ENCODE results near the gene EIF4E3. TPM values are rescaled to one million over a fixed set of nuclear protein-coding genes. Genes with fewer than 3 reads are reported as not detected.

The EIF4E3 gene
- total RNA-seq, 1 donor from 2014 or later = 3.5 TPM

DNA sequence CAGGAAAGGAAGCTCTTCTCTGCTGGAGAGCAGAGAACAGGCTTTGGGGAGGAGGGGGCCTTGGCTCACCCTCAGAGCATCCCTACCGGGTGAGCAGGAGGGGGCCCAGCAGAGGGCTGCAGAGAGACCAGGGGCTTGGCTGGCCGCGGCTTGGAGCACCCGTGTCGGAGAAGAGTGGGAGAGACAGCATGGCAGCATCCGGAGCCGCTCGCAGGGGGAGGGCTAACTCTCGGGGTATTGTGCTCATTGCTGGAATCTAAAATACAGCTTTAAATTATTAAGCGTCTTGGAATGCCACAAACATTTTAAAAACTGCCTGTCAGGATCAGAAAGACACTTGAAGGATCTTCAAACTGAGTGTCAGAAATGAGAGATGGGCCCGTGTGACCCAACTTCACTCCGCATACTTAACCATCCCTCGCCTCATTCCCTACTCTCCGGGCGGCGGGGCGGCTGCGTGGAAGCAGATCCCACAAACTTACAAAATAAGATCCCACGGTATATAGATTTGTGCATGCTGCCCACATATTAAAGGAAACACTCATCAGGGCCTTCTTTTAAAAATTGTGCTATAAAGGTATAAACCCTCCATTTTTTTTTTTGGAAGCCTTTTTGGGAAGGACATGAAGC, 53.9 kb downstream of the EIF4E3 start:
- Histone ChIP-seq H3K36me3 (ENCODE audit: insufficient read depth, low read length) (no peaks in the 10 kb centered on the region), H3K79me2 (ENCODE audit: insufficient read depth, low read length) (no peaks in the 10 kb centered on the region), H3K9ac (ENCODE audit: low read length) (no peak overlapping the region), H3K27ac (ENCODE audit: low read depth, low read length) (no peak overlapping the region), H3K4me1 (ENCODE audit: insufficient read depth, low read length) (peaks cover 8% of the 10 kb centered on the region), H4K20me1 (ENCODE audit: insufficient read depth, low read length) (no peaks in the 10 kb centered on the region), H2AFZ (ENCODE audit: low read depth, low read length) (no peak overlapping the region), H3K4me2 (ENCODE audit: low read length) (no peak overlapping the region), H3K9me3 (ENCODE audit: insufficient read depth, low read depth, low read length) (no peaks in the 10 kb centered on the region), H3K27me3 (ENCODE audit: insufficient read depth, low read length) (no peaks in the 10 kb centered on the region), H3K4me3 (ENCODE audit: insufficient read depth, low read depth, low read length) (no peak overlapping the region)
- H3K4me1 Mint-ChIP-seq (ENCODE audit: low read depth, unreplicated experiment) = peaks cover 10% of the 10 kb centered on the region
- H3K9me3 Mint-ChIP-seq (ENCODE audit: unreplicated experiment) = peaks cover 2% of the 10 kb centered on the region
- H3K4me3 Mint-ChIP-seq (ENCODE audit: unreplicated experiment) = no peak overlapping the region
- no peaks in the 10 kb centered on the region for H3K36me3 Mint-ChIP-seq (ENCODE audit: low read depth, unreplicated experiment)
- H3K27ac Mint-ChIP-seq (ENCODE audit: unreplicated experiment) = no peak overlapping the region
- no peak for TF ChIP-seq CTCF (IDR thresholded peaks at IDR 0.05; ENCODE audit: insufficient read depth, low read depth, low read length)
- no peak for TF ChIP-seq EZH2 (IDR thresholded peaks at IDR 0.05; ENCODE audit: insufficient read depth, low read length)
- no peaks in the 10 kb centered on the region for H3K27me3 Mint-ChIP-seq (ENCODE audit: low read depth, unreplicated experiment)
- FAIRE-seq = no peak
- no peak for DNase-seq (ENCODE audit: low read depth)

DNA sequence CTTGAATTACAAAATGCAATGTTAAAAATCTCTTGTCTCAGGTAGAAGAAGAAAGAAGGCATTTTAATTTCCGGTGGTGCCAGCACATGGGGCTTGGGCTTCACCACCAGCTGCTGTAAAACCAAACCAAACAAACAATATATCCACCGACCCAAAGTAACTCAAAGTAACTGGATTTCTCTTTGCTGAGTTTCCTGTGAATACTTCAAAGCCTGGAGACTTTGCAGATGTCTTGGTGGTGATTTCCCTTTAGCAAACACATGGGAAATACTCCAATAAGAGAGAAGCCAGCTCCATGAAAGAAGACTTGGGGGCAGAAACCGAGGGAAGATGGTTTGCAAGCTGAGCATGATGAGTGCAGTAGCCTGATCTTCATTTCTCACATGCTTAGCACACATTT, 62.6 kb downstream of the EIF4E3 start:
- Histone ChIP-seq H2AFZ (ENCODE audit: low read depth, low read length) (no peak overlapping the region), H3K79me2 (ENCODE audit: insufficient read depth, low read length) (no peaks in the 10 kb centered on the region), H3K4me2 (ENCODE audit: low read length) (no peak overlapping the region), H3K9ac (ENCODE audit: low read length) (no peak overlapping the region), H3K36me3 (ENCODE audit: insufficient read depth, low read length) (no peaks in the 10 kb centered on the region), H3K4me3 (ENCODE audit: insufficient read depth, low read depth, low read length) (no peak overlapping the region), H3K27ac (ENCODE audit: low read depth, low read length) (no peak overlapping the region), H4K20me1 (ENCODE audit: insufficient read depth, low read length) (no peaks in the 10 kb centered on the region), H3K4me1 (ENCODE audit: insufficient read depth, low read length) (peaks cover 5% of the 10 kb centered on the region), H3K9me3 (ENCODE audit: insufficient read depth, low read depth, low read length) (no peaks in the 10 kb centered on the region), H3K27me3 (ENCODE audit: insufficient read depth, low read length) (no peaks in the 10 kb centered on the region)
- H3K4me1 Mint-ChIP-seq (ENCODE audit: low read depth, unreplicated experiment) = peaks cover 2% of the 10 kb centered on the region
- no peak overlapping the region for H3K4me3 Mint-ChIP-seq (ENCODE audit: unreplicated experiment)
- peaks cover 9% of the 10 kb centered on the region for H3K9me3 Mint-ChIP-seq (ENCODE audit: unreplicated experiment)
- no peak for DNase-seq (ENCODE audit: low read depth)
- no peaks in the 10 kb centered on the region for H3K36me3 Mint-ChIP-seq (ENCODE audit: low read depth, unreplicated experiment)
- H3K27ac Mint-ChIP-seq (ENCODE audit: unreplicated experiment) = no peak overlapping the region
- no peak for TF ChIP-seq EZH2 (IDR thresholded peaks at IDR 0.05; ENCODE audit: insufficient read depth, low read length)
- no peak for TF ChIP-seq CTCF (IDR thresholded peaks at IDR 0.05; ENCODE audit: insufficient read depth, low read depth, low read length)
- peaks cover 7% of the 10 kb centered on the region for H3K27me3 Mint-ChIP-seq (ENCODE audit: low read depth, unreplicated experiment)
- no peak for FAIRE-seq

DNA sequence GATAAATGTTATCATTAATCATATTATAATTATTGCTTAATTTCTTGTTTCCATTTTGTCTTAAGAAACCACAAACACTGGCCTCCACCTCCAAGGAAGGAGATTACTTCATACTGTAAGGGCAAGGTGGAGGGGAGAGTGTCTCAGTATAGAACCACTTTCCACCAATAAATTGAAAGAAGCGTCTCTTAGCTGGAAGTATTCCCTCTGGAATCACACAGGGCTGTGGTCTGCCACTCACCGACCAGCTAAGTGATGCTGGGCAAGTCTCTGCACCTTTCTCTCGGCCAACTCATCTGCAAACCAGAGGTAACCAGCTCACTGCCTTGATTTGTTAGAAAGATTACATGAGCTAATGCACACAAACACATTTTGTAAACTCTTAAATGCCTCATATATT, 63.1 kb downstream of the EIF4E3 start:
- TF ChIP-seq EZH2 (IDR thresholded peaks at IDR 0.05; ENCODE audit: insufficient read depth, low read length) (no peak), CTCF (IDR thresholded peaks at IDR 0.05; ENCODE audit: insufficient read depth, low read depth, low read length) (no peak)
- FAIRE-seq = no peak
- peaks cover 7% of the 10 kb centered on the region for H3K9me3 Mint-ChIP-seq (ENCODE audit: unreplicated experiment)
- Histone ChIP-seq H4K20me1 (ENCODE audit: insufficient read depth, low read length) (no peaks in the 10 kb centered on the region), H3K79me2 (ENCODE audit: insufficient read depth, low read length) (no peaks in the 10 kb centered on the region), H2AFZ (ENCODE audit: low read depth, low read length) (no peak overlapping the region), H3K27ac (ENCODE audit: low read depth, low read length) (no peak overlapping the region), H3K9ac (ENCODE audit: low read length) (no peak overlapping the region), H3K27me3 (ENCODE audit: insufficient read depth, low read length) (no peaks in the 10 kb centered on the region), H3K9me3 (ENCODE audit: insufficient read depth, low read depth, low read length) (no peaks in the 10 kb centered on the region), H3K36me3 (ENCODE audit: insufficient read depth, low read length) (no peaks in the 10 kb centered on the region), H3K4me3 (ENCODE audit: insufficient read depth, low read depth, low read length) (no peak overlapping the region), H3K4me2 (ENCODE audit: low read length) (no peak overlapping the region), H3K4me1 (ENCODE audit: insufficient read depth, low read length) (peaks cover 5% of the 10 kb centered on the region)
- H3K36me3 Mint-ChIP-seq (ENCODE audit: low read depth, unreplicated experiment) = no peaks in the 10 kb centered on the region
- H3K4me3 Mint-ChIP-seq (ENCODE audit: unreplicated experiment) = no peak overlapping the region
- no peak for DNase-seq (ENCODE audit: low read depth)
- H3K27ac Mint-ChIP-seq (ENCODE audit: unreplicated experiment) = no peak overlapping the region
- peaks cover 2% of the 10 kb centered on the region for H3K4me1 Mint-ChIP-seq (ENCODE audit: low read depth, unreplicated experiment)
- peaks cover 7% of the 10 kb centered on the region for H3K27me3 Mint-ChIP-seq (ENCODE audit: low read depth, unreplicated experiment)

All from astrocyte (in vitro differentiated cells and primary cell).